HG03469 (cell line): ENCODE data around the gene DOCK4.

Experiments used
- ATAC-seq: cut with Tn5 transposase; IDR thresholded peaks from one replicate; pipeline ENCODE4 v1.9.1; 2021; ENCODE audit warnings: mild to moderate bottlenecking, moderate library complexity, moderate number of reproducible peaks; ENCODE audit not compliant: unreplicated experiment

DOCK4 gene

GRCh38 chr7:112215787-112216186, 9.6 kb upstream of the DOCK4 start:
- ATAC-seq, result no peak

- no peak for ATAC-seq
Observed at GRCh38 chr7:112214883-112215282, 8.7 kb upstream of the DOCK4 start.

GRCh38 chr7:112214268-112214667, 8.1 kb upstream of the DOCK4 start:
- ATAC-seq, result no peak

GRCh38 chr7:112213735-112214134, 7.5 kb upstream of the DOCK4 start:
- ATAC-seq, result no peak

- ATAC-seq, result no peak
Observed at GRCh38 chr7:112212571-112212970, 6.4 kb upstream of the DOCK4 start.

GRCh38 chr7:112211348-112211907, 5.2 kb upstream of the DOCK4 start:
- ATAC-seq, result no peak

- ATAC-seq, result no peak
Observed at GRCh38 chr7:112207765-112208164, 1.6 kb upstream of the DOCK4 start.

GRCh38 chr7:112206991-112207592, 893 bp upstream of the DOCK4 start:
- no peak for ATAC-seq

GRCh38 chr7:112205343-112206237, 609 bp downstream of the DOCK4 start:
- ATAC-seq, result peak; percentile 0

GRCh38 chr7:112204499-112205342, 1.5 kb downstream of the DOCK4 start:
- no peak for ATAC-seq

- ATAC-seq, result no peak
Observed at GRCh38 chr7:112203365-112203739, 2.8 kb downstream of the DOCK4 start.

GRCh38 chr7:112202816-112203215, 3.4 kb downstream of the DOCK4 start:
- ATAC-seq, result no peak

GRCh38 chr7:112201839-112202238, 4.4 kb downstream of the DOCK4 start:
- no peak for ATAC-seq

GRCh38 chr7:112201411-112201810, 4.8 kb downstream of the DOCK4 start:
- no peak for ATAC-seq

- ATAC-seq, result no peak
Observed at GRCh38 chr7:112199672-112200071, 6.5 kb downstream of the DOCK4 start.

- ATAC-seq, result no peak
Observed at GRCh38 chr7:112199035-112199655, 7.1 kb downstream of the DOCK4 start.

- no peak for ATAC-seq
Observed at GRCh38 chr7:112197322-112197721, 8.9 kb downstream of the DOCK4 start.

- no peak for ATAC-seq
Observed at GRCh38 chr7:112195717-112196116, 10.5 kb downstream of the DOCK4 start.

GRCh38 chr7:112193915-112194502, 12.2 kb downstream of the DOCK4 start:
- no peak for ATAC-seq
